ENCODE measurements around the gene APEX2. TPM values are rescaled to one million over a fixed set of nuclear protein-coding genes. Genes with fewer than 3 reads are reported as not detected.

Gene APEX2
- total and polyA plus RNA-seq, 2 experiments from 2014 or later: 10.0 to 20.1 TPM

DNA sequence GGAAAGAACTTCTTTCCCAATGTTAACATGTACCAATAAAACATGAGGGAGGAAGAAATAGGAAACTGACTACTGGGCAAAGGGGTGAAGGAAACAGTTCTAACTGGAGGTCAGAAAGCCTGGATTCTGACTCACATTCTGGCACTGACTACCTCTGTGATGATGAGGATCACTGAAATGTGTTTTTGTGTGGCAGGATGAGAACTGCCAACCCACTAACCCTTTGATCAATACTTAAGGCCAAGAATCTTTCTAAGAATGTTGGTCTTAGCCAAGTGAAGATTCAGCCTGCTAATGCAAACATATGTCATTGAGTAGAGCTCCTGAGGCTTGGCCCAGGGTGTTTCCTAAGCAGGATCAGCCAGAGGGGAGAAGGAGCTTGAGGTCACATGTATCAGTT lies 26.0 kb downstream of the APEX2 start:
- H3F3A ChIP-seq (replicated peaks; ENCODE audit: low read depth): no peaks in the 10 kb centered on the region
- TF ChIP-seq JUNB (IDR thresholded peaks at IDR 0.05; ENCODE audit: unreplicated experiment): no peak
- TF ChIP-seq POLR2AphosphoS5 (IDR thresholded peaks at IDR 0.05; ENCODE audit: low read depth): no peak
- TF ChIP-seq, protein P1, sequence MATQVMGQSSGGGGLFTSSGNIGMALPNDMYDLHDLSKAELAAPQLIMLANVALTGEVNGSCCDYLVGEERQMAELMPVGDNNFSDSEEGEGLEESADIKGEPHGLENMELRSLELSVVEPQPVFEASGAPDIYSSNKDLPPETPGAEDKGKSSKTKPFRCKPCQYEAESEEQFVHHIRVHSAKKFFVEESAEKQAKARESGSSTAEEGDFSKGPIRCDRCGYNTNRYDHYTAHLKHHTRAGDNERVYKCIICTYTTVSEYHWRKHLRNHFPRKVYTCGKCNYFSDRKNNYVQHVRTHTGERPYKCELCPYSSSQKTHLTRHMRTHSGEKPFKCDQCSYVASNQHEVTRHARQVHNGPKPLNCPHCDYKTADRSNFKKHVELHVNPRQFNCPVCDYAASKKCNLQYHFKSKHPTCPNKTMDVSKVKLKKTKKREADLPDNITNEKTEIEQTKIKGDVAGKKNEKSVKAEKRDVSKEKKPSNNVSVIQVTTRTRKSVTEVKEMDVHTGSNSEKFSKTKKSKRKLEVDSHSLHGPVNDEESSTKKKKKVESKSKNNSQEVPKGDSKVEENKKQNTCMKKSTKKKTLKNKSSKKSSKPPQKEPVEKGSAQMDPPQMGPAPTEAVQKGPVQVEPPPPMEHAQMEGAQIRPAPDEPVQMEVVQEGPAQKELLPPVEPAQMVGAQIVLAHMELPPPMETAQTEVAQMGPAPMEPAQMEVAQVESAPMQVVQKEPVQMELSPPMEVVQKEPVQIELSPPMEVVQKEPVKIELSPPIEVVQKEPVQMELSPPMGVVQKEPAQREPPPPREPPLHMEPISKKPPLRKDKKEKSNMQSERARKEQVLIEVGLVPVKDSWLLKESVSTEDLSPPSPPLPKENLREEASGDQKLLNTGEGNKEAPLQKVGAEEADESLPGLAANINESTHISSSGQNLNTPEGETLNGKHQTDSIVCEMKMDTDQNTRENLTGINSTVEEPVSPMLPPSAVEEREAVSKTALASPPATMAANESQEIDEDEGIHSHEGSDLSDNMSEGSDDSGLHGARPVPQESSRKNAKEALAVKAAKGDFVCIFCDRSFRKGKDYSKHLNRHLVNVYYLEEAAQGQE (IDR thresholded peaks at IDR 0.05; ENCODE audit: unreplicated experiment): no peak
- no peak for TF ChIP-seq EZH2 (IDR thresholded peaks at IDR 0.05; ENCODE audit: low read depth, unreplicated experiment)
- no peak for TF ChIP-seq EZH2phosphoT487 (IDR thresholded peaks at IDR 0.05; ENCODE audit: unreplicated experiment)
- TF ChIP-seq ZNF331 (CRISPR knock-in tag; IDR thresholded peaks at IDR 0.05; ENCODE audit: low read depth): no peak
- TF ChIP-seq, protein P2, sequence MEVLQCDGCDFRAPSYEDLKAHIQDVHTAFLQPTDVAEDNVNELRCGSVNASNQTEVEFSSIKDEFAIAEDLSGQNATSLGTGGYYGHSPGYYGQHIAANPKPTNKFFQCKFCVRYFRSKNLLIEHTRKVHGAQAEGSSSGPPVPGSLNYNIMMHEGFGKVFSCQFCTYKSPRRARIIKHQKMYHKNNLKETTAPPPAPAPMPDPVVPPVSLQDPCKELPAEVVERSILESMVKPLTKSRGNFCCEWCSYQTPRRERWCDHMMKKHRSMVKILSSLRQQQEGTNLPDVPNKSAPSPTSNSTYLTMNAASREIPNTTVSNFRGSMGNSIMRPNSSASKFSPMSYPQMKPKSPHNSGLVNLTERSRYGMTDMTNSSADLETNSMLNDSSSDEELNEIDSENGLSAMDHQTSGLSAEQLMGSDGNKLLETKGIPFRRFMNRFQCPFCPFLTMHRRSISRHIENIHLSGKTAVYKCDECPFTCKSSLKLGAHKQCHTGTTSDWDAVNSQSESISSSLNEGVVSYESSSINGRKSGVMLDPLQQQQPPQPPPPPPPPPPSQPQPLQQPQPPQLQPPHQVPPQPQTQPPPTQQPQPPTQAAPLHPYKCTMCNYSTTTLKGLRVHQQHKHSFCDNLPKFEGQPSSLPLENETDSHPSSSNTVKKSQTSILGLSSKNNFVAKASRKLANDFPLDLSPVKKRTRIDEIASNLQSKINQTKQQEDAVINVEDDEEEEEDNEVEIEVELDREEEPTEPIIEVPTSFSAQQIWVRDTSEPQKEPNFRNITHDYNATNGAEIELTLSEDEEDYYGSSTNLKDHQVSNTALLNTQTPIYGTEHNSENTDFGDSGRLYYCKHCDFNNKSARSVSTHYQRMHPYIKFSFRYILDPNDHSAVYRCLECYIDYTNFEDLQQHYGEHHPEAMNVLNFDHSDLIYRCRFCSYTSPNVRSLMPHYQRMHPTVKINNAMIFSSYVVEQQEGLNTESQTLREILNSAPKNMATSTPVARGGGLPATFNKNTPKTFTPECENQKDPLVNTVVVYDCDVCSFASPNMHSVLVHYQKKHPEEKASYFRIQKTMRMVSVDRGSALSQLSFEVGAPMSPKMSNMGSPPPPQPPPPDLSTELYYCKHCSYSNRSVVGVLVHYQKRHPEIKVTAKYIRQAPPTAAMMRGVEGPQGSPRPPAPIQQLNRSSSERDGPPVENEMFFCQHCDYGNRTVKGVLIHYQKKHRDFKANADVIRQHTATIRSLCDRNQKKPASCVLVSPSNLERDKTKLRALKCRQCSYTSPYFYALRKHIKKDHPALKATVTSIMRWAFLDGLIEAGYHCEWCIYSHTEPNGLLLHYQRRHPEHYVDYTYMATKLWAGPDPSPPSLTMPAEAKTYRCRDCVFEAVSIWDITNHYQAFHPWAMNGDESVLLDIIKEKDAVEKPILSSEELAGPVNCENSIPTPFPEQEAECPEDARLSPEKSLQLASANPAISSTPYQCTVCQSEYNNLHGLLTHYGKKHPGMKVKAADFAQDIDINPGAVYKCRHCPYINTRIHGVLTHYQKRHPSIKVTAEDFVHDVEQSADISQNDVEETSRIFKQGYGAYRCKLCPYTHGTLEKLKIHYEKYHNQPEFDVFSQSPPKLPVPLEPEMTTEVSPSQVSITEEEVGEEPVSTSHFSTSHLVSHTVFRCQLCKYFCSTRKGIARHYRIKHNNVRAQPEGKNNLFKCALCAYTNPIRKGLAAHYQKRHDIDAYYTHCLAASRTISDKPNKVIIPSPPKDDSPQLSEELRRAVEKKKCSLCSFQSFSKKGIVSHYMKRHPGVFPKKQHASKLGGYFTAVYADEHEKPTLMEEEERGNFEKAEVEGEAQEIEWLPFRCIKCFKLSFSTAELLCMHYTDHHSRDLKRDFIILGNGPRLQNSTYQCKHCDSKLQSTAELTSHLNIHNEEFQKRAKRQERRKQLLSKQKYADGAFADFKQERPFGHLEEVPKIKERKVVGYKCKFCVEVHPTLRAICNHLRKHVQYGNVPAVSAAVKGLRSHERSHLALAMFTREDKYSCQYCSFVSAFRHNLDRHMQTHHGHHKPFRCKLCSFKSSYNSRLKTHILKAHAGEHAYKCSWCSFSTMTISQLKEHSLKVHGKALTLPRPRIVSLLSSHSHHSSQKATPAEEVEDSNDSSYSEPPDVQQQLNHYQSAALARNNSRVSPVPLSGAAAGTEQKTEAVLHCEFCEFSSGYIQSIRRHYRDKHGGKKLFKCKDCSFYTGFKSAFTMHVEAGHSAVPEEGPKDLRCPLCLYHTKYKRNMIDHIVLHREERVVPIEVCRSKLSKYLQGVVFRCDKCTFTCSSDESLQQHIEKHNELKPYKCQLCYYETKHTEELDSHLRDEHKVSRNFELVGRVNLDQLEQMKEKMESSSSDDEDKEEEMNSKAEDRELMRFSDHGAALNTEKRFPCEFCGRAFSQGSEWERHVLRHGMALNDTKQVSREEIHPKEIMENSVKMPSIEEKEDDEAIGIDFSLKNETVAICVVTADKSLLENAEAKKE (CRISPR knock-in tag; IDR thresholded peaks at IDR 0.05): no peak
- no peak for TF ChIP-seq CREB1 (CRISPR knock-in tag; IDR thresholded peaks at IDR 0.05; ENCODE audit: low read depth)
- TF ChIP-seq, protein P3, sequence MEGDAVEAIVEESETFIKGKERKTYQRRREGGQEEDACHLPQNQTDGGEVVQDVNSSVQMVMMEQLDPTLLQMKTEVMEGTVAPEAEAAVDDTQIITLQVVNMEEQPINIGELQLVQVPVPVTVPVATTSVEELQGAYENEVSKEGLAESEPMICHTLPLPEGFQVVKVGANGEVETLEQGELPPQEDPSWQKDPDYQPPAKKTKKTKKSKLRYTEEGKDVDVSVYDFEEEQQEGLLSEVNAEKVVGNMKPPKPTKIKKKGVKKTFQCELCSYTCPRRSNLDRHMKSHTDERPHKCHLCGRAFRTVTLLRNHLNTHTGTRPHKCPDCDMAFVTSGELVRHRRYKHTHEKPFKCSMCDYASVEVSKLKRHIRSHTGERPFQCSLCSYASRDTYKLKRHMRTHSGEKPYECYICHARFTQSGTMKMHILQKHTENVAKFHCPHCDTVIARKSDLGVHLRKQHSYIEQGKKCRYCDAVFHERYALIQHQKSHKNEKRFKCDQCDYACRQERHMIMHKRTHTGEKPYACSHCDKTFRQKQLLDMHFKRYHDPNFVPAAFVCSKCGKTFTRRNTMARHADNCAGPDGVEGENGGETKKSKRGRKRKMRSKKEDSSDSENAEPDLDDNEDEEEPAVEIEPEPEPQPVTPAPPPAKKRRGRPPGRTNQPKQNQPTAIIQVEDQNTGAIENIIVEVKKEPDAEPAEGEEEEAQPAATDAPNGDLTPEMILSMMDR (conservative IDR thresholded peaks at IDR 0.05; ENCODE audit: low read depth in 2 of 2): no peak
- TF ChIP-seq STAT1 (IDR thresholded peaks at IDR 0.05; ENCODE audit: unreplicated experiment): no peak
- no peak for TF ChIP-seq ZNF114 (CRISPR knock-in tag; IDR thresholded peaks at IDR 0.05)
- TF ChIP-seq, protein P4, sequence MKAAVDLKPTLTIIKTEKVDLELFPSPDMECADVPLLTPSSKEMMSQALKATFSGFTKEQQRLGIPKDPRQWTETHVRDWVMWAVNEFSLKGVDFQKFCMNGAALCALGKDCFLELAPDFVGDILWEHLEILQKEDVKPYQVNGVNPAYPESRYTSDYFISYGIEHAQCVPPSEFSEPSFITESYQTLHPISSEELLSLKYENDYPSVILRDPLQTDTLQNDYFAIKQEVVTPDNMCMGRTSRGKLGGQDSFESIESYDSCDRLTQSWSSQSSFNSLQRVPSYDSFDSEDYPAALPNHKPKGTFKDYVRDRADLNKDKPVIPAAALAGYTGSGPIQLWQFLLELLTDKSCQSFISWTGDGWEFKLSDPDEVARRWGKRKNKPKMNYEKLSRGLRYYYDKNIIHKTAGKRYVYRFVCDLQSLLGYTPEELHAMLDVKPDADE (IDR thresholded peaks at IDR 0.05): no peak
- TF ChIP-seq NANOG (IDR thresholded peaks at IDR 0.05; ENCODE audit: borderline replicate concordance): no peak

More for the DNA sequence above, 26.0 kb downstream of the APEX2 start:
- Histone ChIP-seq H3K79me2 (replicated peaks; ENCODE audit: insufficient read depth) (no peaks in the 10 kb centered on the region), H4K20me1 (replicated peaks; ENCODE audit: insufficient read depth) (no peaks in the 10 kb centered on the region), H3K9me2 (ENCODE audit: insufficient read depth) (no peaks in the 10 kb centered on the region), H3K36me3 (ENCODE audit: insufficient read depth) (no peaks in the 10 kb centered on the region), H3K27me3 (ENCODE audit: insufficient read depth) (no peaks in the 10 kb centered on the region), H3K4me1 (ENCODE audit: insufficient read depth) (peaks cover 9% of the 10 kb centered on the region; the same call in 1 of the 2 replicates), H3K4me2 (no peak overlapping the region), H3K27ac (ENCODE audit: low read depth) (no peak overlapping the region), H3K4me3 (no peak overlapping the region), H2AFZ (no peak overlapping the region)
- Mint-ChIP-seq H3K4me3 (no peak overlapping the region), H3K36me3 (ENCODE audit: low read depth) (no peaks in the 10 kb centered on the region), H3K27ac (no peak overlapping the region), H3K27me3 (ENCODE audit: insufficient read depth, low read depth, poor library complexity) (no peaks in the 10 kb centered on the region), H3K4me1 (peaks cover 17% of the 10 kb centered on the region), H3K9me3 (no peaks in the 10 kb centered on the region)
- DNase-seq (ENCODE audit: low spot score) (no peak), ATAC-seq (no peak)

All from GM23338 (cell line).